Activated naive CD8-positive, alpha-beta T cell (primary cell): ENCODE results near the gene TTC16.

Experiments
- H3K27ac Mint-ChIP-seq: one replicate; pipeline ENCODE4 v1.8.0; 2021; ENCODE audit warnings: mixed read lengths
- H3K27me3 Mint-ChIP-seq: one replicate; pipeline ENCODE4 v1.8.0; 2021; ENCODE audit warnings: mixed read lengths
- H3K36me3 Mint-ChIP-seq: one replicate; pipeline ENCODE4 v1.8.0; 2021; ENCODE audit warnings: mixed read lengths
- H3K4me1 Mint-ChIP-seq: one replicate; pipeline ENCODE4 v1.8.0; 2021; ENCODE audit warnings: low read depth, mixed read lengths
- H3K4me3 Mint-ChIP-seq: one replicate; pipeline ENCODE4 v1.8.0; 2021; ENCODE audit warnings: mild to moderate bottlenecking, mixed read lengths
- H3K9me3 Mint-ChIP-seq: one replicate; pipeline ENCODE4 v1.8.0; 2021; ENCODE audit warnings: low read depth, mixed read lengths

TTC16 gene

GRCh38 chr9:127722055-127722745 is 6.3 kb downstream of the TTC16 start:
- H3K4me3 Mint-ChIP-seq, result no peak overlapping the region
- no peak overlapping the region for H3K27ac Mint-ChIP-seq
- peaks cover 24% of the 10 kb centered on the region for H3K4me1 Mint-ChIP-seq
- H3K9me3 Mint-ChIP-seq, result no peaks in the 10 kb centered on the region
- H3K27me3 Mint-ChIP-seq, result no peaks in the 10 kb centered on the region
- no peaks in the 10 kb centered on the region for H3K36me3 Mint-ChIP-seq

- no peak overlapping the region for H3K27ac Mint-ChIP-seq
- H3K4me1 Mint-ChIP-seq, result peaks cover 24% of the 10 kb centered on the region
- H3K36me3 Mint-ChIP-seq, result no peaks in the 10 kb centered on the region
- no peaks in the 10 kb centered on the region for H3K9me3 Mint-ChIP-seq
- H3K4me3 Mint-ChIP-seq, result no peak overlapping the region
- H3K27me3 Mint-ChIP-seq, result no peaks in the 10 kb centered on the region
Measured at GRCh38 chr9:127723013-127723412, 7.1 kb downstream of the TTC16 start.

- no peaks in the 10 kb centered on the region for H3K36me3 Mint-ChIP-seq
- H3K9me3 Mint-ChIP-seq, result no peaks in the 10 kb centered on the region
- peaks cover 24% of the 10 kb centered on the region for H3K4me1 Mint-ChIP-seq
- no peak overlapping the region for H3K27ac Mint-ChIP-seq
- H3K4me3 Mint-ChIP-seq, result no peak overlapping the region
- H3K27me3 Mint-ChIP-seq, result no peaks in the 10 kb centered on the region
Measured at GRCh38 chr9:127723444-127723843, 7.6 kb downstream of the TTC16 start.

GRCh38 chr9:127724012-127724411 is 8.1 kb downstream of the TTC16 start:
- H3K9me3 Mint-ChIP-seq, result no peaks in the 10 kb centered on the region
- no peaks in the 10 kb centered on the region for H3K36me3 Mint-ChIP-seq
- H3K4me3 Mint-ChIP-seq, result no peak overlapping the region
- H3K4me1 Mint-ChIP-seq, result peaks cover 24% of the 10 kb centered on the region
- no peak overlapping the region for H3K27ac Mint-ChIP-seq
- no peaks in the 10 kb centered on the region for H3K27me3 Mint-ChIP-seq

- H3K27ac Mint-ChIP-seq, result no peak overlapping the region
- peaks cover 2% of the 10 kb centered on the region for H3K4me1 Mint-ChIP-seq
- H3K27me3 Mint-ChIP-seq, result no peaks in the 10 kb centered on the region
- H3K4me3 Mint-ChIP-seq, result no peak overlapping the region
- H3K9me3 Mint-ChIP-seq, result no peaks in the 10 kb centered on the region
- H3K36me3 Mint-ChIP-seq, result no peaks in the 10 kb centered on the region
Measured at GRCh38 chr9:127726871-127727270, 11.0 kb downstream of the TTC16 start.

- H3K36me3 Mint-ChIP-seq, result no peaks in the 10 kb centered on the region
- no peaks in the 10 kb centered on the region for H3K27me3 Mint-ChIP-seq
- H3K4me1 Mint-ChIP-seq, result peaks cover 4% of the 10 kb centered on the region
- no peaks in the 10 kb centered on the region for H3K9me3 Mint-ChIP-seq
- no peak overlapping the region for H3K4me3 Mint-ChIP-seq
- H3K27ac Mint-ChIP-seq, result no peak overlapping the region
Measured at GRCh38 chr9:127728808-127729207, 12.9 kb downstream of the TTC16 start.

- Mint-ChIP-seq H3K4me3 (no peak overlapping the region), H3K27ac (no peak overlapping the region), H3K9me3 (no peaks in the 10 kb centered on the region), H3K27me3 (no peaks in the 10 kb centered on the region), H3K36me3 (no peaks in the 10 kb centered on the region), H3K4me1 (peaks cover 9% of the 10 kb centered on the region)
Measured at GRCh38 chr9:127729522-127730256, 13.8 kb downstream of the TTC16 start.

DNA sequence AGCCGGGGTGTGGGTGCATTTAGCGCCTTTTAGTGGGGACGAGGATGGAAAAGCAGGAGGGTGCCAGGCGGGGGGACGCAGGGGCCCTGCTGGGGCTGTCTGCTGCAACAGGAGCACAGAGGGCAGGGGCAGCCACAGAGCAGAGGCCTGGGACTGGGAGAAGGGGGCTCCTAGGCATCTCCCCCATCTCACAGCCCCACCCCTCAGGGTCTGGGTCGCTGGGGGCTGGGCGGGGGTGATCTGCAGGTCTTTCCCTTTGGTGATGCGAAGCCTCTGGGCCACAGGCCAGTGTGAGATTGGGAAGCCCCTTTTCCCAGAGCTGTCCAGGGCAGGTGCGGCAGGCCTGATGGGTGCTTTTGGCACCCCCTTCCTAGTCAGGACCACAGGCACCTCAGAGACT is 14.4 kb downstream of the TTC16 start:
- H3K27ac Mint-ChIP-seq, result no peak overlapping the region
- no peaks in the 10 kb centered on the region for H3K9me3 Mint-ChIP-seq
- no peaks in the 10 kb centered on the region for H3K27me3 Mint-ChIP-seq
- no peaks in the 10 kb centered on the region for H3K36me3 Mint-ChIP-seq
- H3K4me1 Mint-ChIP-seq, result peaks cover 10% of the 10 kb centered on the region
- no peak overlapping the region for H3K4me3 Mint-ChIP-seq

GRCh38 chr9:127730799-127731410 is 15.0 kb downstream of the TTC16 start:
- Mint-ChIP-seq H3K9me3 (no peaks in the 10 kb centered on the region), H3K4me1 (peaks cover 15% of the 10 kb centered on the region), H3K36me3 (no peaks in the 10 kb centered on the region), H3K27me3 (no peaks in the 10 kb centered on the region), H3K27ac (no peak overlapping the region), H3K4me3 (no peak overlapping the region)

DNA sequence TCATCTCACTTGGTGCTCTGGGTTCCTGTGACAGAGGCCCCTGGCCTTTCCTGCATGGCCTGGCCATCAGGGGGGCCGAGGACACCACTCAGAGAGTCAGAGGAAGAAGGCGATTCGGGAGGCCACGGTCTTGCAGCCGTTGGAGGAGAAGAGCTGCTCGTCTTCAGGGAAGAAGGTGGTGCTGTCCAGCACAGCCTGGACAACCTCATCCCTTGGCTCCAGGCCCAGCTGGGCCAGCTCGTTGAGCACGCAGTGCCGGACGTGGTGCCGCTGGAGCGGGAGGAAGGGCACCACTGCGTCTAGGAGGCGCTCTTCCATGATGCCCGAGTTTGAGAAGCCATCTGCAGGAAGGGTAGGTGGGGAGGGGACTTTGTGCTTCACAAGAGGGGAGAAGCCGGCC is 16.1 kb downstream of the TTC16 start:
- Mint-ChIP-seq H3K27me3 (no peaks in the 10 kb centered on the region), H3K36me3 (no peaks in the 10 kb centered on the region), H3K9me3 (no peaks in the 10 kb centered on the region), H3K4me3 (no peak overlapping the region), H3K27ac (no peak overlapping the region), H3K4me1 (peaks cover 15% of the 10 kb centered on the region)

- Mint-ChIP-seq H3K9me3 (no peaks in the 10 kb centered on the region), H3K4me3 (no peak overlapping the region), H3K4me1 (peaks cover 17% of the 10 kb centered on the region), H3K27ac (no peak overlapping the region), H3K36me3 (no peaks in the 10 kb centered on the region), H3K27me3 (no peaks in the 10 kb centered on the region)
Measured at GRCh38 chr9:127732444-127732843, 16.6 kb downstream of the TTC16 start.

GRCh38 chr9:127733614-127734013 is 17.7 kb downstream of the TTC16 start:
- no peaks in the 10 kb centered on the region for H3K36me3 Mint-ChIP-seq
- H3K4me3 Mint-ChIP-seq, result peak overlapping the region; percentile 82
- peaks cover 17% of the 10 kb centered on the region for H3K4me1 Mint-ChIP-seq
- no peak overlapping the region for H3K27ac Mint-ChIP-seq
- H3K9me3 Mint-ChIP-seq, result no peaks in the 10 kb centered on the region
- H3K27me3 Mint-ChIP-seq, result no peaks in the 10 kb centered on the region

DNA sequence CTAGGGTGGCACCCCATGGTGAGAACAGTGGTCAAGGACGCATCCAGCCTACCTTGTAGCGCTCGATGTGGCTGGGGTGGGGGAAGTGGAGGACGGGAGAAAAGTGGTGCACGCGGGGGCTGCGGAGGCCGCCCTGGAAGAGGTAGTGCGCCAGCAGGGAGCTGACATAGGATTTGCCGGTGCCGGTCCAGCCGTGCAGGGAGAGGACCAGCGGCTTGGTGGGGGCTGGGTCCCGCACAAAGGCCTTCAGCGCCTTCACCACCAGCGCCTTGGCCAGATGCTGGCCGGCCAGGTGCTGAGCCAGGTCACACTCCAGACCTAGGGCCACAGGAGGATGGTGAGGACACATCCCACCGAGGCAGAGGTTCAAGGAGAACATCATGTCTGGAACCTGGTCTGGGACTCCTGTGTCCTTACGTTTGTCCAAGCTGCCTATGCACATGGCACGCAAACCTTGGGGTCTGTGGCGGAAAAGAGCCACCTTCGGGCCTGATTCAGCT is 18.4 kb downstream of the TTC16 start:
- Mint-ChIP-seq H3K36me3 (no peaks in the 10 kb centered on the region), H3K4me3 (peak overlapping the region; percentile 82), H3K4me1 (peaks cover 17% of the 10 kb centered on the region), H3K27ac (peak overlapping the region; percentile 72), H3K9me3 (no peaks in the 10 kb centered on the region), H3K27me3 (no peaks in the 10 kb centered on the region)

DNA sequence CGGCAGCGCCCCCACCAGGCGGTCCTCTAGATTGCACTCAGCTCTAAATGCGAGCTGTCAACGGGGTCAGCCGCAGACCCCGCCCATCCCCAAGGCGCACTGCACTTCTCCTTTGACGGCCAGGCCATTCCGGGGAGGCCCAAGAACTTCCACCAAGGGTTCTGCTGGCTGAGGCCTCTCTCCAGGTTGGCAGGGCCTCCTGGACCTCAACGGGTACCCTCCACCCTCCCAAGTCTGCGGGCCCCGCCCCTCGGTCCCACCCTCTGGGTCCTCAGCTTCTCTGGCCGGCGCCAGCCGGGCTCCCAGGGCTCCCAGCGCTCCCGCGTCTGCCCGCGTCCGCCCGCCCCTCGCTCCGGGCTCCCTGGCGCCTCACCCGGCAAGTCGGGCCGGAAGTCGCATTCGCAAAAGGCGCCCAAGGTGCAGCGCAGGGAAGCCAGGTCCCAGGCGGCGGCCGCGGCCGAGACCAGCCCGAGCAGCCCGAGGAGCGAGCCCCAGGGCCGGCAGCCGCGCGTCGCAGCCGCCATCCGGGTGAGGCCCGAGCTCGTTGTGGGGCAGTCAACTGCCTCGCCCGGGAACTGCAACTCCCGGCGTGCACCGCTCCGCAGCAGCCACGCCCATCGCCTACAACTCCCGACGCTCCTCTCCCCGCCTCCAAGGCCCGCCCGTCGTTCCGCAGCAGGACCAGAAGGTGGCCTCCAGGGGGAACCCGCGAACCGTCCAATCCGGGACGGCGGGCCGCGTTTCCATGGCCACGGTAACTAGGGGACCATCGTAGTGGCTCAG is 19.1 kb downstream of the TTC16 start, which contains the start of gene TOR2A:
Gene TOR2A, minus strand, starts transcription at position 548 of the 783 bp plus-strand sequence. Its CDS starts 24 bp downstream, at position 524.
- no peaks in the 10 kb centered on the region for H3K9me3 Mint-ChIP-seq
- peak within 1 kb of the TSS; percentile 89 for H3K27ac Mint-ChIP-seq
- peaks cover 17% of the 10 kb centered on the region for H3K4me1 Mint-ChIP-seq
- H3K27me3 Mint-ChIP-seq, result no peaks in the 10 kb centered on the region
- H3K36me3 Mint-ChIP-seq, result no peaks in the 10 kb centered on the region
- peak within 1 kb of the TSS; percentile 92 for H3K4me3 Mint-ChIP-seq
